ENCODE results near the gene ITGB6. TPM values are rescaled to one million over a fixed set of nuclear protein-coding genes. Genes with fewer than 3 reads are reported as not detected.

ITGB6 gene
- total and polyA plus RNA-seq, 2 donors (not counting 1 experiment from before 2014, with no cell fraction given): 0.01 TPM; not detected in 1

- Histone ChIP-seq H3K27ac (ENCODE audit: insufficient read depth, low read length) (no peak overlapping the region), H3K36me3 (ENCODE audit: control insufficient read depth, insufficient read depth, low read length) (no peaks in the 10 kb centered on the region), H2AFZ (ENCODE audit: low read length) (no peak overlapping the region), H3K79me2 (ENCODE audit: control insufficient read depth, insufficient read depth, low read length) (no peaks in the 10 kb centered on the region), H3K9me3 (ENCODE audit: control insufficient read depth, insufficient read depth, low read depth, low read length) (no peaks in the 10 kb centered on the region), H3K4me3 (replicated peaks in 1 of 4; ENCODE audit: control extremely low read depth in 1 of 4, insufficient read depth in 1 of 4, low read depth in 3 of 4, low read length in 4 of 4) (no peak overlapping the region), H3K4me1 (ENCODE audit: control insufficient read depth, extremely low read depth, insufficient read depth, low read length) (peaks cover 5% of the 10 kb centered on the region), H3K4me2 (ENCODE audit: extremely low read depth, insufficient read depth, low read length) (no peak overlapping the region), H3K9ac (ENCODE audit: insufficient read depth, low read length) (no peak overlapping the region), H3K27me3 (ENCODE audit: control insufficient read depth, insufficient read depth, low read length) (no peaks in the 10 kb centered on the region), H4K20me1 (ENCODE audit: control insufficient read depth, extremely low read depth, insufficient read depth, low read length) (no peaks in the 10 kb centered on the region)
- no peak for TF ChIP-seq EZH2 (IDR thresholded peaks at IDR 0.05; ENCODE audit: low read length, missing control alignments)
- TF ChIP-seq CTCF (conservative IDR thresholded peaks at IDR 0.05 in 1 of 2, IDR thresholded peaks at IDR 0.05 in 1 of 2; ENCODE audit: low read depth in 1 of 2, low read length in 2 of 2): no peak
- DNase-seq (ENCODE audit: low read depth in 2 of 2): no peak
Measured at GRCh38 chr2:160245614-160246155, 45.6 kb upstream of the ITGB6 start.

DNA sequence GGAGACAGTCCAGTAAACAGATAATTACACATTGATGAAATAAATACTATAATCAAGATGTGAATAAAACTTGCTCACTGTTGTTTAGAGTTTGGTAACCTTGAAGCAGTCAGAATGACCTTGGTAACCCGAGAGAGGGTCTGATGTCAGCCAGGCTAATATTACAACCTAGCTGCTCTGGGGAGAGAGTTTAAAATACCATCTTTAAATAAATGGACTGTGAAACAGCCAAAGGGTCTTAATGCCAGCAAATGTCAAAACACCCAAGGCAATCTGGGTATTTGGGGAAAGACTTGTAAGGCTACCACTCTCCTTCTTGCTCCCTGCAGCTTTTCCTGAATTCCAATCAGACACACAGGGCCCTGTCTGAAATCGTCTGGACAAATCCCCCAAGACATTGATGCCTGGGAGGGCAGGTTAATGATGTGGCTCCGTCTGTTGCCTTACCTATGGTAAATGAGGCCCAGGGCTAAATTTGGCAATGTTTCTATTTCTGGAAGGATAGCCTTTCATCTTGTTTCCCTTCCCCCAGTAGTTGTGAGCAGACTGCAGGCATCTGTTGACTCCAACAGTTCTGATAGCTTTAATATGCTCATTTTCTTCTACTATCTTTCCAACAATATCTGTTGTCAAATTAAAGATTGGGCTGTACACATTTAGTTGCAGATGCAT, 43.0 kb upstream of the ITGB6 start:
- H4K20me1 ChIP-seq (ENCODE audit: control insufficient read depth, extremely low read depth, insufficient read depth, low read length): no peaks in the 10 kb centered on the region
- no peaks in the 10 kb centered on the region for H3K36me3 ChIP-seq (ENCODE audit: control insufficient read depth, insufficient read depth, low read length)
- no peak for DNase-seq (ENCODE audit: low read depth in 2 of 2)
- H3K4me3 ChIP-seq (replicated peaks in 1 of 4; ENCODE audit: control extremely low read depth in 1 of 4, insufficient read depth in 1 of 4, low read depth in 3 of 4, low read length in 4 of 4): no peak overlapping the region
- no peaks in the 10 kb centered on the region for H3K27me3 ChIP-seq (ENCODE audit: control insufficient read depth, insufficient read depth, low read length)
- no peaks in the 10 kb centered on the region for H3K9me3 ChIP-seq (ENCODE audit: control insufficient read depth, insufficient read depth, low read depth, low read length)
- no peak for TF ChIP-seq CTCF (conservative IDR thresholded peaks at IDR 0.05 in 1 of 2, IDR thresholded peaks at IDR 0.05 in 1 of 2; ENCODE audit: low read depth in 1 of 2, low read length in 2 of 2)
- no peak for TF ChIP-seq EZH2 (IDR thresholded peaks at IDR 0.05; ENCODE audit: low read length, missing control alignments)
- no peak overlapping the region for H2AFZ ChIP-seq (ENCODE audit: low read length)
- no peak overlapping the region for H3K9ac ChIP-seq (ENCODE audit: insufficient read depth, low read length)
- no peaks in the 10 kb centered on the region for H3K79me2 ChIP-seq (ENCODE audit: control insufficient read depth, insufficient read depth, low read length)
- H3K4me2 ChIP-seq (ENCODE audit: extremely low read depth, insufficient read depth, low read length): no peak overlapping the region
- no peak overlapping the region for H3K27ac ChIP-seq (ENCODE audit: insufficient read depth, low read length)
- peaks cover 5% of the 10 kb centered on the region for H3K4me1 ChIP-seq (ENCODE audit: control insufficient read depth, extremely low read depth, insufficient read depth, low read length)

- Histone ChIP-seq H3K36me3 (ENCODE audit: control insufficient read depth, insufficient read depth, low read length) (no peaks in the 10 kb centered on the region), H3K4me2 (ENCODE audit: extremely low read depth, insufficient read depth, low read length) (no peak overlapping the region), H2AFZ (ENCODE audit: low read length) (no peak overlapping the region), H3K79me2 (ENCODE audit: control insufficient read depth, insufficient read depth, low read length) (no peaks in the 10 kb centered on the region), H3K27ac (ENCODE audit: insufficient read depth, low read length) (no peak overlapping the region), H3K9ac (ENCODE audit: insufficient read depth, low read length) (no peak overlapping the region), H3K27me3 (ENCODE audit: control insufficient read depth, insufficient read depth, low read length) (no peaks in the 10 kb centered on the region), H4K20me1 (ENCODE audit: control insufficient read depth, extremely low read depth, insufficient read depth, low read length) (no peaks in the 10 kb centered on the region), H3K4me1 (ENCODE audit: control insufficient read depth, extremely low read depth, insufficient read depth, low read length) (peaks cover 5% of the 10 kb centered on the region), H3K4me3 (replicated peaks in 1 of 4; ENCODE audit: control extremely low read depth in 1 of 4, insufficient read depth in 1 of 4, low read depth in 3 of 4, low read length in 4 of 4) (no peak overlapping the region), H3K9me3 (ENCODE audit: control insufficient read depth, insufficient read depth, low read depth, low read length) (no peaks in the 10 kb centered on the region)
- DNase-seq (ENCODE audit: low read depth in 2 of 2): peak; percentile 77 to 89
- no peak for TF ChIP-seq CTCF (conservative IDR thresholded peaks at IDR 0.05 in 1 of 2, IDR thresholded peaks at IDR 0.05 in 1 of 2; ENCODE audit: low read depth in 1 of 2, low read length in 2 of 2)
- no peak for TF ChIP-seq EZH2 (IDR thresholded peaks at IDR 0.05; ENCODE audit: low read length, missing control alignments)
Measured at GRCh38 chr2:160241251-160242137, 41.4 kb upstream of the ITGB6 start.
